ENCODE data around the gene MLXIP.

The MLXIP gene

DNA sequence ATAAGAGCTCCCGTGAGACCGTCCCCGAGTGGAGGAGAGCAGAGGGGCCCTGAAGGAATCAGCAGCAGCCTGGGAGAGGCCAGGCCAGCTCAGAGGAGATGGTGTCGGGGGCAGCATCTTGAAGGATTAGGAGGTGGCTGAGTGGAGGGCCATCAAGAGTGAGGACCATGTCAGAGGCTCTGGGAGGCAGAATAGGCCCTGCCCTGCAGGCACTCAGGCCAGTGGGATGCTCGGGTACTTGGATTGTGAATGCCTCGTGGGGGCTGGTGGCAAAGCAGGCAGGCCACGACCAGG, 47.7 kb downstream of the MLXIP start:
- DNase-seq (ENCODE audit: low read depth in 3 of 3) = no peak

GRCh38 chr12:122126713-122127597, 48.4 kb downstream of the MLXIP start:
- no peak for DNase-seq (ENCODE audit: low read depth in 3 of 3)

- no peak for DNase-seq (ENCODE audit: low read depth in 3 of 3)
These were observed 49.3 kb downstream of the MLXIP start for GRCh38 chr12:122127839-122128238.

DNA sequence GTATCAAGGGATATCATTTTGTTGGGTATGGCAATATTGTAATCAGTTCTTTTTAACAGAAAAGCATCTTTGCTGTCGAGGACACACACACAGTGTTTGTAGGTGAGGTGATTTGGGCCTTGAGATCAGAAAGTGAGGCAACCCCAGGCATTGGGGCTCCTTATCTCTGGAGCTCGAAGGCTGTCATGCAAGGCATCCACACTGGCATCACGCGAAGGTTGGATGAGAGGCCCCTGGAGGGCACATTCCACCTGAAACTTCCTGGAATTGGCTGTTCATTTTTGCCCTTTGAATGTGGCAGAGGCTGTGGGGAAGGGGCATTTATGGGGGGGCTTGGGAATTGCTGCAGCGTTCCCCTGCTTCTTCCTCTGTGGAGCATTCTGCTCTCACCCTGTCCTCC, 49.9 kb downstream of the MLXIP start:
- DNase-seq (ENCODE audit: low read depth in 3 of 3) = no peak

DNA sequence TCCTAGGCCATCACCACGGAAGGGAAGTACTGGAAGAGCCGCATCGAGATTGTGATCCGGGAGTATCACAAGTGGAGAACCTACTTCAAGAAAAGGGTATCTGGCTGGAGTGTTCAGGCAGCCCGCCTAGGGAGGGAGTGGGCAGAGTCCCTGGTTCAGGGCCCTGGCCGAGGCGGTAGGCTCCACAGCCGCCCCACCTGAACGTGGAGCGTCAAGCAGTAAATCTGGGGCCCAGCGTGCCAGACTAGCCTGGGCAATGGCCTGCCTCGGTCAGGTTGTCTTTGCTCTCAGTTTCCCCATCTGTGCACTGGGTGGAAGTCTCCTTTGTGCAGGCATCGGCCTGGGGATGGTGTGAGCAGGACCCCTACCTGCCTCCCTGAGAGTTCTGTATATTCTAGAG, 50.6 kb downstream of the MLXIP start:
- no peak for DNase-seq (ENCODE audit: low read depth in 3 of 3)

DNA sequence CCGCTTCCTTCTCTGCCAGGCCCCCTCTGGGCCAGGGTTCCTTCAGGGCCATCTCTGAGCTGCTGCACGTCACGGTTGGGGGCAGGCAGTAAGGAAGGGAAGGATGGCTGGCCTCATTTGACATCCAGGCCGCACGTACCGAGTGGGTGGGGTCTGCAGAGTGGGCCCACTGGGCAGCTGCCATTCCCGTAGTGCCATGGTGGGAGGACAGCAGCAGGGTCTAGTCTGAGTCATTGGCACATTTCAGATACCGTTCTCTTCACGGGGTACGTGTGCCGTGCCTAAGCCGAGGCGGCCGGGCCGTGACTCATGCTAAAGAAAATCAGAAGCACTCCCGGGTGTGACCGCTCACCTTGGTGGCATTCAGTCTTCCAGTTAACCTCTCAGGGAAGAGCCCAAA, 51.6 kb downstream of the MLXIP start:
- DNase-seq (ENCODE audit: low read depth in 3 of 3) = no peak

DNA sequence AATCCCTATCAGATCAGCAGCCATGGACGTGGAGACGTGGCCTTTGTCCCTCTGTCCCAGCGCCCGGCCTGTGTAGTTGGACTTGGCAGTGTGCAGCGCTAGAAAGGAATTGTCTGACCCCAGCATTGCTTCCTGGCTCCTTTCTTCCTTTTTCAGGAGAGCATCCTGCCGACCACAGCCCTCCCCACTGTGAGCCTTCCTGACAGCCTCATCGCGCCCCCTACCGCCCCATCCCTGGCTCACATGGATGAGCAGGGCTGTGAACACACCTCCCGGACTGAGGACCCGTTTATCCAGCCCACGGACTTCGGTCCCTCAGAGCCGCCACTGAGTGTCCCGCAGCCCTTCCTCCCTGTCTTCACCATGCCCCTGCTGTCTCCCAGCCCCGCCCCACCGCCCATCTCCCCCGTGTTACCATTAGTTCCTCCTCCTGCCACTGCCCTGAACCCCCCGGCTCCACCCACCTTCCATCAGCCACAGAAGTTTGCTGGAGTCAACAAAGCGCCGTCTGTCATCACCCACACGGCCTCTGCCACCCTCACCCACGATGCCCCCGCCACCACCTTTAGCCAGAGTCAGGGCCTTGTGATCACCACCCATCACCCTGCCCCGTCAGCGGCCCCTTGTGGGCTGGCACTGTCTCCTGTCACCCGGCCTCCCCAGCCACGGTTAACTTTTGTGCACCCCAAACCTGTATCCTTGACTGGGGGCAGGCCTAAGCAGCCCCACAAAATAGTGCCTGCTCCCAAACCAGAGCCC, 54.8 kb downstream of the MLXIP start:
- DNase-seq (ENCODE audit: low read depth in 3 of 3) = no peak

GRCh38 chr12:122135437-122136031, 57.0 kb downstream of the MLXIP start:
- no peak for DNase-seq (ENCODE audit: low read depth in 3 of 3)

GRCh38 chr12:122137229-122137628, 58.7 kb downstream of the MLXIP start:
- no peak for DNase-seq (ENCODE audit: low read depth in 3 of 3)

DNA sequence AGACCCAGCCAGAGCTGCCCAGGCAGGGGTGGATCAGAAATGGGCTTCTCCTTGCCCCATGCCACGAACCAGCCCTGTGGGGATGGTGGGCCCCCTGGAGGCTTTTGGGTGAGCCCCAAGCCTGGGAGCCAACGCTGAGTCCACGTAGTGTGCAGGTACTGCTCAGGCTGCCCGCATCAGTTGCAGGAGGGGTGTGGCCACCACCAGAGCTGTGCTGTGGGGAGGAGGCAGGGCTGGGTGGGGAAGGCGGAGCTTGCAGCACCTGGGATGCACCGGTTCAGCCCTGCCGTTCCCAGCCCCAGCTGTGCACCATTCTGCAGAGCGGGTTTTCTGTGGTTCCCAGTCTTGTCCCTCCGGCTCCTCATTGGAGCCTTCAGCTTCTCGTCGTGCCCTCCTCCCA, 59.1 kb downstream of the MLXIP start:
- no peak for DNase-seq (ENCODE audit: low read depth in 3 of 3)

DNA sequence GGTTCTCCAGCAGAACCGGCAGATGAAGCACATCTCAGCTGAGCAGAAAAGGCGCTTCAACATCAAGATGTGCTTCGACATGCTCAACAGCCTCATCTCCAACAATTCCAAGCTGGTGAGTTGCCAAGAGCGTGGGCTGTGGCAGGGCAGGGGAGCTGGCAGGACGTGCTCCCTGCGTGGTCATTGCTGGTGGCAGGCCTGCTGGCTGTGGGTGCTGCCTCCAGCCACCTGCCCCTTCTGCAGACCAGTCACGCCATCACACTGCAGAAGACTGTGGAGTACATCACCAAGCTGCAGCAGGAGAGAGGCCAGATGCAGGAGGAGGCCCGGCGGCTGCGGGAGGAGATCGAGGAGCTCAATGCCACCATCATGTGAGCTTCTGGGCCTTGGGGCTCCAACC, 59.6 kb downstream of the MLXIP start:
- DNase-seq (ENCODE audit: low read depth in 3 of 3) = no peak

DNA sequence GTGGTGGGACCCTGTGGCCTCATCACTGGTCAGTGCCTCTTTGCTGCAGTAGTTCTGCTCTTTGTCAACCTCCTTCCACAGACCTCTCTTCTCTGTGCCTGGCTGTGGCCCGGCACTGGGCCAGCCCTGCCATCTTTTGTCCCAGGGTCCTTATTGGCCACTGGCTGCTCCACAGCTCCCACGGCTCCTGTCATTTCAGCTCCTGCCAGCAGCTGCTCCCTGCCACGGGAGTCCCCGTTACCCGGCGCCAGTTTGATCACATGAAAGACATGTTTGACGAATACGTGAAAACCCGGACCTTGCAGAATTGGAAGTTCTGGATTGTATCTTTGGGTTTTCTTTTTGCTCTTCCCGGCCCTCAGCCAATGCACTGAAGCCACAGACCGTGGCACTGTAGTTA, 60.1 kb downstream of the MLXIP start:
- DNase-seq (ENCODE audit: low read depth in 3 of 3) = no peak

GRCh38 chr12:122139266-122139665, 60.7 kb downstream of the MLXIP start:
- DNase-seq (ENCODE audit: low read depth in 3 of 3) = no peak

- no peak for DNase-seq (ENCODE audit: low read depth in 3 of 3)
These were observed 61.4 kb downstream of the MLXIP start for GRCh38 chr12:122139941-122140340.

DNA sequence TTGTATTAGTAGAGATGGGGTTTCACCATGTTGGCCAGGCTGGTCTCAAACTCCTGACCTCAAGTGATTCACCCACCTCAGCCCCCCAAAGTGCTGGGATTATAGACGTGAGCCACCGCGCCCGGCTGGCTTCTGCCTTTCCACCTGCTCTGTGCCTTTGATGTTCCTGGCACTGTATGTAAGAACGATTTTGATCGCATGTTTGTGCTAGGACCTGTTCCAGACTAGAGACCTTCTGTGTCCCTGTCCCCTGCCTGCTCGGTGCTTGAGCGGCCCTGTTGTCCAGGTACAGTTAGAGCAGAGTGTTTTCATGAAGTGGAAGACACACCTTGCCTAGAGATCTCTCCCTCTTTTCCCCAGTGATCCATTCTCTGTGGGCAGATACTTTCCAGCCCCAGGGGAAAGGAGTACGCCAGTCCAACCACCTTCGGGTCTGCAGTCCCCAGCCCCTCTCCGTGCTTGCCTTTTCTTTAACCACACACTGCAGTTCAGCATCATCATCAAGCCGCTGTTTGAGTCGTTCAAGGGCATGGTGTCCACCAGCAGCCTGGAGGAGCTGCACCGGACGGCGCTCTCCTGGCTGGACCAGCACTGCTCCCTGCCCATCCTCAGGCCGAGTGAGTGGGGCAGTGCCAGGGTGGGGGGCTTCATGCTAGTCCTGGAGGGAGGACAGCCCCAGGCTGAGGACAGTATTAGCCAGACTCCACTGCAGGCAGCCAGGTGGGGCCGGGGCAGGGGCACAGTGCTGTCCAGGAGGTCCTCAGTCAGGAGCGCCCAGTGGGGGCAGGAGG, 62.1 kb downstream of the MLXIP start:
- DNase-seq (ENCODE audit: low read depth in 3 of 3) = no peak

DNA sequence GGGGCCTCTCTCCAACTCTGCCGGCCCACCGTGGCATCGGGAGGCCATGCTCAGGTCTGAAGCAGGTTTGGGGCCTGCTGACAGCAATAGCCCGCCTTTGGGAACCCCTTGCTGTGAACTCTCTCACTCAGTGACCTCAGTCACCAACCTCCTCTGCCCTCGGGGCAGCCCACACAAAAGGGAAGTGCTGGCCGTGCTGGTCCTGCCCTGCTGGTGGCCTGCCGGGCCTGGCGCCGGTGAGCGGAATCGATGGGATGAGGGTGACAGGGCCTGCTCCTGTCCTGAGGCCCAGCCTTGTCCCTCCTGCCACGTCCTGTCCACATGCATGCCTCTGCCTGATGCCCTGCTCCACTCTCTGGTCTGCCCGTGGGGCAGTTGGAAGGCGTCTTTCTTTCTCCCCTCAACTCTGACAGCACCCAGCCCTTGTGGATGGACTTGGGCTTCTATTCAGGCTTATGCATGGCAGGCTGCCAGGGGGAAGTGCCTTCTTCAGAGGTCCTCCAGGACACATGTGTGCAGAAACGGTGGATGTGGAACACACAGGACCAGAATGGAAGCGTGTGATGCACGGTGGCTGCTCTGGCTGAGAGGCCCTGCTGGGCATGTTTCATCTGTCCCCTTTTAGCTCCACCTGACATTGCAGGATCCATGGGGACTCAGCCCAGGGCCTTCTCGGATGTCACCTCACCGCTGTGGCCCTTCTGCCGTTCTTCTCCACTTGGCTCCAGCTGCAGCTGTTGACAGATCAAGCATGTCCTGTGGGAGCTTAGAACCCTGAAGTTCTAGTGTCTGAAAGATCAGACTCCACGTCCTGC, 63.6 kb downstream of the MLXIP start:
- no peak for DNase-seq (ENCODE audit: low read depth in 3 of 3)

- DNase-seq (ENCODE audit: low read depth in 3 of 3) = no peak
These were observed 64.3 kb downstream of the MLXIP start for GRCh38 chr12:122142857-122143256.

GRCh38 chr12:122144885-122145284, 66.3 kb downstream of the MLXIP start:
- no peak for DNase-seq (ENCODE audit: low read depth in 3 of 3)

- DNase-seq (ENCODE audit: low read depth in 3 of 3) = no peak
These were observed 67.2 kb downstream of the MLXIP start for GRCh38 chr12:122145505-122146330.

DNA sequence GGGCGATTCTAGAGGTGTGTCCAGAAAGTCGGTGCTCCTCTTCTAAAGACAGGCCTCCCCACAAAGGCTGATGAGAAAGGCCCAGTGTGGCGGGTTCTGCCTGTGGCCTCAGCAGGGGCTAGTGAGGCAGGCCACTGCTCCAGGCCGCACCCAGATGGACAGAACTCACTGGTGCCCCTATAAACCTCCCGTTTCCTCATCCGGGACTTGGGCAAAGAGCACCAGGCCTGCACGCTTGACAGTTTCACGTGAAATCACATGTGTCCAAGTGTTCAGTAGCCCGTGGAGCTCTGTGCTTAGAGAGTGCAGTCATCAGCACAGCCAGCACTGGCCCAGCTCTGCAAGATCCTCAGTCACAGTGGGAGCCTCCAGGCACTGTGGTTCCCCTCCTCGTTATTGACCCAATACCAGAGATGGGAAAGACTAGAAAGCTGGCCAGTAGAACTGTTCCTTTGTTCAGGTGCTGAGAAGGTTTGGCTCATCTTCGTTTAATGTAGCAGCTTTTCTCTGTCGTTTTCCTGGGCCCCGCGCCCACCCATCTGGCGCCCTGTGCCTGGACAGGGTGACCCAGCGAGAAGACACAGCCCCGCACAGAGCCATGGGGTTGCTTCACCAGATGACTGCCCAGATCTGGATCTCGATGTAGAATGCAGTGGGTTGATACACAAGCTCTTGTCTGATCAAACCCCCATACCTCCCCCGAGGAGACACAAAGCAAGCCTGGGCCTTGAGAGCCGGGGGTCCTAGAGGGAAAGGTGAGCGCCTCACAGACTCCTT, 69.1 kb downstream of the MLXIP start:
- no peak for DNase-seq (ENCODE audit: low read depth in 3 of 3)

Data from stimulated activated CD4-positive, alpha-beta T cell treated with anti-CD3 and anti-CD28 coated beads, TNF-alpha, amount 100 ng/mL, for 4 hours (primary cell).